ENCODE data around the gene CCP110.
A peak's percentile ranks its signal among the peaks of the same experiment; 100 is the strongest.

CCP110 gene

GRCh38 chr16:19528666-19529065, 4.9 kb downstream of the CCP110 start:
- TF ChIP-seq CTCF (conservative IDR thresholded peaks at IDR 0.05), result no peak
- H3K27ac ChIP-seq, result no peak overlapping the region

GRCh38 chr16:19532601-19533000, 8.9 kb downstream of the CCP110 start:
- no peak for TF ChIP-seq CTCF (conservative IDR thresholded peaks at IDR 0.05)
- H3K27ac ChIP-seq, result no peak overlapping the region

GRCh38 chr16:19540241-19540970, 16.7 kb downstream of the CCP110 start:
- peak overlapping the region; percentile 62 for H3K27ac ChIP-seq
- TF ChIP-seq CTCF (conservative IDR thresholded peaks at IDR 0.05), result no peak

- peak overlapping the region; percentile 62 for H3K27ac ChIP-seq
- TF ChIP-seq CTCF (conservative IDR thresholded peaks at IDR 0.05), result no peak
Observed at GRCh38 chr16:19542138-19542821, 18.5 kb downstream of the CCP110 start.

- H3K27ac ChIP-seq, result peak overlapping the region; percentile 62
Observed at GRCh38 chr16:19543278-19543996, 19.7 kb downstream of the CCP110 start.

GRCh38 chr16:19548144-19548543, 24.4 kb downstream of the CCP110 start:
- no peak overlapping the region for H3K27ac ChIP-seq

GRCh38 chr16:19549673-19550072, 25.9 kb downstream of the CCP110 start:
- no peak for TF ChIP-seq CTCF (conservative IDR thresholded peaks at IDR 0.05)
- no peak overlapping the region for H3K27ac ChIP-seq

More at GRCh38 chr16:19548144-19548543, 24.4 kb downstream of the CCP110 start:
- TF ChIP-seq CTCF (conservative IDR thresholded peaks at IDR 0.05), result no peak
